ENCODE measurements around the gene SLC44A4. TPM values are rescaled to one million over a fixed set of nuclear protein-coding genes. Genes with fewer than 3 reads are reported as not detected.
"Not testable (repeated sequence)": the region's sequence is repeated elsewhere in the genome, so short reads cannot be mapped to it uniquely, and the experiment has no call there.

SLC44A4 gene
- polyA plus RNA-seq, 3 donors = 1.3 to 8.1 (median 6.2) TPM

GRCh38 chr6:31821301-31822035 is 57.3 kb downstream of the SLC44A4 start:
- H3K27ac ChIP-seq (ENCODE audit: low read depth, low read length) = peak overlapping the region; percentile 96
- WGBS, 3 donors = 4 to 8% (median 8%) methylated on average over 39 of the region's 39 CpGs

- 89 to 95% (median 94%) methylated on average over 10 of the region's 10 CpGs for WGBS, 3 donors
- H3K27ac ChIP-seq (ENCODE audit: low read depth, low read length) = not testable (repeated sequence)
These were observed 58.4 kb downstream of the SLC44A4 start for GRCh38 chr6:31820399-31820798.

- no peak overlapping the region for H3K27ac ChIP-seq (ENCODE audit: low read depth, low read length)
These were observed 58.9 kb downstream of the SLC44A4 start for GRCh38 chr6:31819871-31820299.

GRCh38 chr6:31817929-31818511 is 60.8 kb downstream of the SLC44A4 start:
- WGBS, 3 donors = 38 to 69% (median 49%) methylated on average over 8 of the region's 8 CpGs
- H3K27ac ChIP-seq (ENCODE audit: low read depth, low read length) = not testable (repeated sequence)

GRCh38 chr6:31817133-31817928 is 61.5 kb downstream of the SLC44A4 start:
- not testable (repeated sequence) for H3K27ac ChIP-seq (ENCODE audit: low read depth, low read length)
- 25 to 45% (median 32%) methylated on average over 12 to 15 of the region's 37 CpGs for WGBS, 3 donors

GRCh38 chr6:31815025-31815838 is 63.6 kb downstream of the SLC44A4 start, which contains the start of the genes HSPA1A and HSPA1L:
HSPA1A (plus strand) TSS chr6:31815543; CDS start chr6:31815757, 214 bp downstream.
HSPA1L (minus strand) TSS chr6:31815283; CDS start chr6:31811972, 3,311 bp downstream.
- WGBS, 3 donors = 0 to 1% (median 0%) methylated on average over 54 to 56 of the region's 56 CpGs
- H3K27ac ChIP-seq (ENCODE audit: low read depth, low read length) = peak within 1 kb of the TSS; percentile 77

- 0% methylated on average over 13 of the region's 13 CpGs for WGBS, 3 donors
These were observed 64.1 kb downstream of the SLC44A4 start for GRCh38 chr6:31814677-31815024.

GRCh38 chr6:31813465-31813849 is 65.3 kb downstream of the SLC44A4 start:
- 95 to 97% (median 95%) methylated on average over 7 of the region's 7 CpGs for WGBS, 3 donors
- H3K27ac ChIP-seq (ENCODE audit: low read depth, low read length) = peak overlapping the region; percentile 19

More at GRCh38 chr6:31814677-31815024, 64.1 kb downstream of the SLC44A4 start:
- peak overlapping the region; percentile 76 for H3K27ac ChIP-seq (ENCODE audit: low read depth, low read length)

Other genes with a start within 250 kb of the SLC44A4 start
- 100 to 1,000 TPM; 109 to 202 (median 189) TPM for gene BAG6, start 226.3 kb downstream of the SLC44A4 start, polyA plus RNA-seq
- gene APOM, start 223.1 kb downstream of the SLC44A4 start, polyA plus RNA-seq = 1 to 10 TPM; 2.0 to 6.5 (median 3.6) TPM
- gene C6orf47, start 218.2 kb downstream of the SLC44A4 start, polyA plus RNA-seq = 10 to 100 TPM in 2 of 3 donors, 1 to 10 TPM in 1; 8.8 to 17.0 (median 14.1) TPM
- 10 to 100 TPM in 2 of 3 donors, 1 to 10 TPM in 1; 9.7 to 16.6 (median 14.0) TPM for gene GPANK1, start 214.0 kb downstream of the SLC44A4 start, polyA plus RNA-seq
- 100 to 1,000 TPM; 103 to 186 (median 172) TPM for gene CSNK2B, start 212.9 kb downstream of the SLC44A4 start, polyA plus RNA-seq
- 1 to 10 TPM; 4.2 to 9.8 (median 4.8) TPM for gene LY6G5B, start 209.0 kb downstream of the SLC44A4 start, polyA plus RNA-seq
- gene LY6G5C, start 197.9 kb downstream of the SLC44A4 start, polyA plus RNA-seq = 1 to 10 TPM; 1.2 to 3.5 (median 2.4) TPM
- gene ABHD16A, start 175.7 kb downstream of the SLC44A4 start, polyA plus RNA-seq = 10 to 100 TPM; 28.5 to 39.8 (median 30.5) TPM
- gene LY6G6F, start 172.1 kb downstream of the SLC44A4 start, polyA plus RNA-seq = under 1 TPM in 1 of 3 donors, not detected in 2; 0.45 TPM
- gene LY6G6D, start 163.6 kb downstream of the SLC44A4 start, polyA plus RNA-seq = not detected
- gene LY6G6C, start 157.3 kb downstream of the SLC44A4 start, polyA plus RNA-seq = under 1 TPM in 1 of 3 donors, not detected in 2; 0.16 TPM
- gene MPIG6B, start 155.6 kb downstream of the SLC44A4 start, polyA plus RNA-seq = under 1 TPM in 2 of 3 donors, not detected in 1; 0.06 to 0.22 TPM
- gene DDAH2, start 149.7 kb downstream of the SLC44A4 start, polyA plus RNA-seq = 100 to 1,000 TPM in 2 of 3 donors, 10 to 100 TPM in 1; 21.9 to 213 (median 122) TPM
- 100 to 1,000 TPM; 140 to 335 (median 301) TPM for gene CLIC1, start 142.5 kb downstream of the SLC44A4 start, polyA plus RNA-seq
- gene MSH5, start 139.0 kb downstream of the SLC44A4 start, polyA plus RNA-seq = 1 to 10 TPM; 2.4 to 4.4 (median 3.9) TPM
- gene SAPCD1, start 116.3 kb downstream of the SLC44A4 start, polyA plus RNA-seq = 1 to 10 TPM in 1 of 3 donors, under 1 TPM in 1, not detected in 1; 0.51 to 1.4 TPM
- 1 to 10 TPM in 1 of 3 donors, under 1 TPM in 1, not detected in 1; 0.61 to 2.1 TPM for gene VWA7, start 101.7 kb downstream of the SLC44A4 start, polyA plus RNA-seq
- gene VARS1, start 83.2 kb downstream of the SLC44A4 start, polyA plus RNA-seq = 10 to 100 TPM; 24.2 to 38.6 (median 29.1) TPM
- 10 to 100 TPM; 29.7 to 55.0 (median 38.1) TPM for gene LSM2, start 72.0 kb downstream of the SLC44A4 start, polyA plus RNA-seq
- 1 to 10 TPM in 1 of 3 donors, under 1 TPM in 2; 0.59 to 1.0 (median 0.80) TPM for gene HSPA1L, start 63.7 kb downstream of the SLC44A4 start, polyA plus RNA-seq
- 100 to 1,000 TPM in 1 of 3 donors, 10 to 100 TPM in 2; 32.5 to 514 (median 76.3) TPM for gene HSPA1A, start 63.5 kb downstream of the SLC44A4 start, polyA plus RNA-seq
- 100 to 1,000 TPM in 1 of 3 donors, 10 to 100 TPM in 2; 40.9 to 501 (median 47.1) TPM for gene HSPA1B, start 51.3 kb downstream of the SLC44A4 start, polyA plus RNA-seq
- 10 to 100 TPM; 26.2 to 33.8 (median 31.5) TPM for gene NEU1, start 16.2 kb downstream of the SLC44A4 start, polyA plus RNA-seq
- gene EHMT2, start 18.7 kb upstream of the SLC44A4 start, polyA plus RNA-seq = 10 to 100 TPM; 20.1 to 35.8 (median 23.0) TPM
- 1 to 10 TPM; 1.7 to 5.2 (median 2.2) TPM for gene ZBTB12, start 23.1 kb upstream of the SLC44A4 start, polyA plus RNA-seq
- gene C2, start 48.7 kb upstream of the SLC44A4 start, polyA plus RNA-seq = 10 to 100 TPM in 2 of 3 donors, 1 to 10 TPM in 1; 1.6 to 20.4 (median 18.2) TPM
- 100 to 1,000 TPM in 1 of 3 donors, 10 to 100 TPM in 2; 23.8 to 211 (median 49.8) TPM for gene CFB, start 67.1 kb upstream of the SLC44A4 start, polyA plus RNA-seq
- gene NELFE, start 80.0 kb upstream of the SLC44A4 start, polyA plus RNA-seq = 10 to 100 TPM; 38.8 to 60.8 (median 53.2) TPM
- 10 to 100 TPM; 28.7 to 62.6 (median 59.6) TPM for gene SKIC2, start 80.2 kb upstream of the SLC44A4 start, polyA plus RNA-seq
- 10 to 100 TPM; 10.4 to 20.8 (median 15.8) TPM for gene DXO, start 93.1 kb upstream of the SLC44A4 start, polyA plus RNA-seq
- 100 to 1,000 TPM in 2 of 3 donors, 10 to 100 TPM in 1; 20.8 to 180 (median 112) TPM for gene C4A, start 103.1 kb upstream of the SLC44A4 start, polyA plus RNA-seq
- gene C4B, start 135.8 kb upstream of the SLC44A4 start, polyA plus RNA-seq = 100 to 1,000 TPM in 1 of 3 donors, 10 to 100 TPM in 2; 22.4 to 207 (median 93.8) TPM
- gene CYP21A2, start 159.4 kb upstream of the SLC44A4 start, polyA plus RNA-seq = 1 to 10 TPM in 2 of 3 donors, under 1 TPM in 1; 0.71 to 2.1 (median 1.4) TPM
- gene TNXB, start 230.3 kb upstream of the SLC44A4 start, polyA plus RNA-seq = 10 to 100 TPM in 2 of 3 donors, 1 to 10 TPM in 1; 5.3 to 65.0 (median 47.4) TPM
- gene ATF6B, start 249.2 kb upstream of the SLC44A4 start, polyA plus RNA-seq = 10 to 100 TPM; 36.8 to 53.4 (median 38.2) TPM

Data from adipose tissue (tissue), 3 donors.